Naive thymus-derived CD4-positive, alpha-beta T cell (primary cell): ENCODE results near the gene NTM. TPM values are rescaled to one million over a fixed set of nuclear protein-coding genes. Genes with fewer than 3 reads are reported as not detected.

Source experiments
- ATAC-seq: fragments of 150-1000 bp; cut with Tn5 transposase; 2 replicates; pipeline ENCODE4 v1.10.0; 2021; ENCODE audit warnings: mild to moderate bottlenecking, moderate library complexity
- CTCF ChIA-PET: fragments of 350-600 bp; sonication (Branson Sonifier 250); formaldehyde crosslinking; loops from one replicate; lab custom pipeline; 2021; ENCODE audit warnings: antibody characterized with exemption; lab: Charles Lee
- POLR2A ChIA-PET: fragments of 350-600 bp; sonication (Branson Sonifier 250); formaldehyde crosslinking; loops from one replicate; lab custom pipeline; 2021; ENCODE audit warnings: antibody characterized with exemption, inconsistent platforms; lab: Charles Lee
- DNase-seq, 9 donors: peaks; one replicate each; pipeline versions ENCODE4 v3.0.0 to v3.0.0-alpha.2; 2020 to 2022; ENCODE audit warnings: mixed read lengths in 1 of 9
- H3K27ac ChIP-seq: one replicate; pipeline ENCODE4 v1.7.0; 2013; ENCODE audit warnings: mild to moderate bottlenecking, low read depth, low read length, moderate library complexity
- H3K27me3 ChIP-seq, 2 donors: one replicate each; pipeline ENCODE4 v1.7.0; 2013; ENCODE audit warnings: low read length in 2 of 2, mild to moderate bottlenecking in 2 of 2, moderate library complexity in 2 of 2; ENCODE audit not compliant: control insufficient read depth in 2 of 2, insufficient read depth in 2 of 2
- H3K36me3 ChIP-seq, 3 experiments: 1 replicate in 2 of 3; 2 replicates in 1 of 3; pipeline ENCODE4 v1.7.0; 2013; ENCODE audit warnings: low read length in 3 of 3, mild to moderate bottlenecking in 3 of 3, moderate library complexity in 1 of 3; ENCODE audit not compliant: insufficient read depth in 3 of 3, control insufficient read depth in 2 of 3
- H3K4me1 ChIP-seq, 2 donors: one replicate each; pipeline ENCODE4 v1.7.0; 2013; ENCODE audit warnings: low read length in 2 of 2, mild to moderate bottlenecking in 2 of 2, moderate library complexity in 1 of 2; ENCODE audit not compliant: control insufficient read depth in 2 of 2, insufficient read depth in 2 of 2
- H3K4me3 ChIP-seq: 2 replicates; pipeline ENCODE4 v1.7.0; 2013; ENCODE audit warnings: mild to moderate bottlenecking, low read length
- H3K9me3 ChIP-seq, 3 experiments: 1 replicate in 2 of 3; 2 replicates in 1 of 3; pipeline ENCODE4 v1.7.0; 2013; ENCODE audit warnings: low read length in 3 of 3; ENCODE audit not compliant: control insufficient read depth in 2 of 3
- H3K27ac Mint-ChIP-seq, 9 donors: one replicate each; pipeline ENCODE4 v1.8.0; 2020 to 2022; ENCODE audit warnings: mixed read lengths in 9 of 9, mild to moderate bottlenecking in 8 of 9, moderate library complexity in 5 of 9, inconsistent platforms in 2 of 9
- H3K27me3 Mint-ChIP-seq, 5 donors: one replicate each; pipeline ENCODE4 v1.8.0; 2021 to 2022; ENCODE audit warnings: mixed read lengths in 5 of 5, mild to moderate bottlenecking in 1 of 5
- H3K36me3 Mint-ChIP-seq, 5 donors: one replicate each; pipeline ENCODE4 v1.8.0; 2020 to 2022; ENCODE audit warnings: mixed read lengths in 5 of 5, mild to moderate bottlenecking in 3 of 5, inconsistent platforms in 1 of 5
- H3K4me1 Mint-ChIP-seq, 7 donors: one replicate each; pipeline ENCODE4 v1.8.0; 2020 to 2022; ENCODE audit warnings: mixed read lengths in 7 of 7, mild to moderate bottlenecking in 3 of 7, inconsistent platforms in 1 of 7
- H3K4me3 Mint-ChIP-seq, 10 donors: one replicate each; pipeline ENCODE4 v1.8.0; 2020 to 2022; ENCODE audit warnings: mild to moderate bottlenecking in 10 of 10, mixed read lengths in 10 of 10, moderate library complexity in 6 of 10, inconsistent platforms in 2 of 10
- H3K9me3 Mint-ChIP-seq, 11 donors: one replicate each; pipeline ENCODE4 v1.8.0; 2020 to 2022; ENCODE audit warnings: mixed read lengths in 11 of 11, mild to moderate bottlenecking in 4 of 11, inconsistent platforms in 1 of 11, moderate library complexity in 1 of 11
- intact Hi-C, 2 donors: fragments of 100-400 bp; cut with micrococcal nuclease; formaldehyde crosslinking; loops; one replicate each; pipeline ENCODE4 v1.15.1; 2023
- polyA plus RNA-seq, 2 donors: library from polyadenylated mRNA; unstranded; fragments of 300-500 nt; fragmentation: Illumina TruSeq; gene quantifications; one replicate each; pipeline ENCODE4 v1.2.3, GENCODE V29; 2021
- total RNA-seq, 6 experiments: library from RNA in 5 of 6; stranded (reverse) in 5 of 6; gene quantifications; 1 replicate in 5 of 6; 2 replicates in 1 of 6; pipeline ENCODE4 v1.2.3 and lab custom pipeline; 2021 to 2026

NTM gene
- total and polyA plus RNA-seq, 7 experiments from 2014 or later, result not detected

DNA sequence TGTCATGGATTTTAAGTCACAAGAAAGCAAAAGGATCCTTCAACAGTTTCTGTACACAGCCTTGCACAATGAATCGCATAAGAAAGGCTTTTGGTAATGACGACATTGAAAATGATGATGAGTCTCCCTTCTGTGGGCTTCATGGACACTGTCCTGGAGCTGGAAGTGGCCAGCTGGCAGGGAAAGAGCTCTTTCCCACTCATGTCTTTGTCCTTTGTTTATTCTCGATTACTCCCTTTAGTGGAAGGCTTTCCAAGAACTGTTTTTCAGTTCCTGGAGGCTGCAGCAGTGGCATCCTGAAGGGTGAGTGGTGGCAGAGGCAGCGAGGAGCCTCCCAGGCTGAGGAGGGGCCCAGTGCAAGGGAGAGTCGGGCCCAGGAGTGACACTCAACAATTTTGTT is 505.2 kb downstream of the NTM start:
- Mint-ChIP-seq H3K4me1 (no peaks in the 10 kb centered on the region), H3K36me3 (no peaks in the 10 kb centered on the region), H3K4me3 (no peak overlapping the region), H3K27me3 (no peaks in the 10 kb centered on the region), H3K9me3 (peaks cover 0 to 6% (median 0%) of the 10 kb centered on the region in 11 donors), H3K27ac (no peak overlapping the region)
- ATAC-seq (no peak), DNase-seq (no peak)
- H3K36me3 ChIP-seq, result no peaks in the 10 kb centered on the region
- H3K27ac ChIP-seq, result no peak overlapping the region
- H3K4me1 ChIP-seq, result no peaks in the 10 kb centered on the region
- ChIA-PET POLR2A (no interaction called here), CTCF (no interaction called here)
- H3K27me3 ChIP-seq, result no peaks in the 10 kb centered on the region
- no peaks in the 10 kb centered on the region for H3K9me3 ChIP-seq
- no peak overlapping the region for H3K4me3 ChIP-seq
- intact Hi-C loops, result no loop called here

DNA sequence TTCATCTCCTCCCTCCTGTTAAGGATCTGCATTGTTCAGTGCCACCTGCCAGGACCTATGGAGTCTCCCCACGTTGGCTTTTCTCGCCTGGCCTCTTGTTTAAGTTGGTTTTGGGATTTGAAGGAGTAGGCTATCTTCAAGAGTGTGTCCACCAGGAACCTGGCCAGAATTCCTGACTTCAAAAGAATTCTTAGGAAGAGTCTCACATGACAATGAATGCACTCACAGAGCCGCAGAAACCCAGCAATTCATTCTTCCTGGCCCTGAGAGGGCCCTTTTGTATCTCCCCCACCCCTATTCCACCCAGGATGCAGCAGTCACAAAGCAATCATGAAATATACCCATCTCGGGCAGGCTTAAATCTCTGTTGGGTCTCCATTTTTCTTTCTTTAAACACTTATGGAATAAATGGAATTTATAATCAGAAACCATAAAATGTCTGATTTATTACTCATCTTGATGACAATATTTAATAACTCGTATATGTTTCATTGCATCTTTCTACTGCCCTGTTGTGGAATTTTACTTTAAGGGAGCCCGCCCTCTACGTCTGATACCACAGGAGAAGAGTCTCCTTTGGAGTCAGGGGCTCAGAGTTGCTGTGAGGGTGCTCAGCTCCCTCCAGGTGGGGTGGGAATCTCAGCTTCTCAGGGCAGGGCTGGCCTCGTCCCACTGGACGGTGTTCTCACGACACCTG is 507.0 kb downstream of the NTM start:
- peaks cover 0 to 11% (median 0%) of the 10 kb centered on the region in 11 donors for H3K9me3 Mint-ChIP-seq
- no peak overlapping the region for H3K27ac Mint-ChIP-seq
- ChIA-PET POLR2A (no interaction called here), CTCF (no interaction called here)
- Histone ChIP-seq H3K4me3 (no peak overlapping the region), H3K36me3 (no peaks in the 10 kb centered on the region), H3K9me3 (no peaks in the 10 kb centered on the region), H3K4me1 (no peaks in the 10 kb centered on the region), H3K27me3 (no peaks in the 10 kb centered on the region), H3K27ac (no peak overlapping the region)
- H3K36me3 Mint-ChIP-seq, result no peaks in the 10 kb centered on the region
- DNase-seq (no peak), ATAC-seq (no peak)
- H3K4me1 Mint-ChIP-seq, result no peaks in the 10 kb centered on the region
- H3K4me3 Mint-ChIP-seq, result no peak overlapping the region
- intact Hi-C loops, result no loop called here
- peaks cover 0 to 5% (median 0%) of the 10 kb centered on the region in 5 donors for H3K27me3 Mint-ChIP-seq

DNA sequence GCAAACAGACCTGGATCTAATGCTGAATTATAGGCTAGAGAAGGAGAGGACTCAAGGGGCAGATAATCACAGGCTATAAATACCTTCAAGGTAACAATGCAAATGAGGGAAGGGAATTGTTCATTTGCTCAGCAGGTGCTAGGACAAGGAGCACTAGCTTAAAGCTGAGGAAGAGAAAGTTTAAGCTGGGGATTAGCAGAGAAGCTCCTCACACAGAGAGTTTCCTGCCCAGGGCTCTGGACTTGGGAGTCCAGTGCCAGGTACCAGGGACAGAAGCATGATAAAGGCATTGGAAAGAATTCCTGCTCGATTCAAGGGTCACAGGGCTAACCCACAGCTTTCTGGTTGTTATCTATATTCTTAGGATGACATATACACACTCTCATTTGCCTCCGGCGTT is 509.9 kb downstream of the NTM start:
- H3K27ac ChIP-seq, result no peak overlapping the region
- Mint-ChIP-seq H3K9me3 (peaks cover 0 to 14% (median 0%) of the 10 kb centered on the region in 11 donors), H3K4me3 (no peak overlapping the region), H3K27ac (no peak overlapping the region), H3K4me1 (no peaks in the 10 kb centered on the region), H3K36me3 (no peaks in the 10 kb centered on the region), H3K27me3 (peaks cover 0 to 5% (median 0%) of the 10 kb centered on the region in 5 donors)
- no peak overlapping the region for H3K4me3 ChIP-seq
- DNase-seq, result no peak
- no peaks in the 10 kb centered on the region for H3K9me3 ChIP-seq
- no peak for ATAC-seq
- CTCF ChIA-PET, result no interaction called here
- intact Hi-C loops, result no loop called here
- H3K4me1 ChIP-seq, result no peaks in the 10 kb centered on the region
- no peaks in the 10 kb centered on the region for H3K36me3 ChIP-seq
- H3K27me3 ChIP-seq, result no peaks in the 10 kb centered on the region
- POLR2A ChIA-PET, result no interaction called here

DNA sequence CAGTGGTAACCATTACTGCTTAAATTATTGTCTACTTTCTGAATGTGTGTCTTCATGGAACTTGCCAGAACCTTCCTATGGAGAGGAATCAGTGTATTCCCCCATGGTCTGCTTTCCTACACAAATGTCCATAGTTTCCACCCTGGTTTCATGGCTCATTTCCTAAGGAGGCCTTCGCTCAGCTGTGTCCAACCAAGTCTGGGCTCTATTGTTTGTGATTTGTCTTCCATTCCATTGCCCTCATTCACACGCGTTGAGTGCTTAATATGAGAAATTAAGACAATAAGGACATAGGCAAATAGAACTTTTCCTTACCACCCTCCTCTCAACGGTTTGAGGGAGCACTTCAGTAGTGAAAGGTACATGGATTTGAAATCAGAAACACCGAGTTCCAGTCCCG is 510.6 kb downstream of the NTM start:
- Histone ChIP-seq H3K27me3 (no peaks in the 10 kb centered on the region), H3K27ac (no peak overlapping the region), H3K9me3 (no peaks in the 10 kb centered on the region), H3K4me1 (no peaks in the 10 kb centered on the region), H3K4me3 (no peak overlapping the region), H3K36me3 (no peaks in the 10 kb centered on the region)
- ATAC-seq (no peak), DNase-seq (no peak)
- Mint-ChIP-seq H3K27ac (no peak overlapping the region), H3K4me1 (no peaks in the 10 kb centered on the region), H3K27me3 (peaks cover 0 to 5% (median 0%) of the 10 kb centered on the region in 5 donors), H3K36me3 (no peaks in the 10 kb centered on the region), H3K9me3 (peaks cover 0 to 14% (median 0%) of the 10 kb centered on the region in 11 donors), H3K4me3 (no peak overlapping the region)
- ChIA-PET CTCF (no interaction called here), POLR2A (no interaction called here)
- intact Hi-C loops, result no loop called here

DNA sequence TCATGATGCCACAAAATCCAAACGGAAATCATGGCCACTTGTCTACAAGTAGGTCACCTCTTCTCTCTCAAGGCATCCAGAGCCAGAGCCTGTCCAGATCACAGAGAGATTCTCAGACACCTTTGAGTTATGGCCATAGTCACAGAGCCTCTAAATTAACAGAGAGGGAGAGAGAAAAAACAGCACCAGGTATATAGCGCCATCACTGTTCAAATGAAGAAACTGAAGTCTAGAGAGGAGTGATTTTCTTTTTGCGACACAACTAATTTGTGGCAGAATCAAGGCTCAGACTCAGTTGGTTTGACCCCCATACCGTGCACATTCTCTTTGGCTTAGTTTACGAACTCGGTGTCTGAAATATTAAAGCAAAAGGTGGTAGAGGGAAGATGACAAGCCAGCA is 512.9 kb downstream of the NTM start:
- CTCF ChIA-PET, result no interaction called here
- intact Hi-C loops, result no loop called here
- H3K4me1 Mint-ChIP-seq, result no peaks in the 10 kb centered on the region

DNA sequence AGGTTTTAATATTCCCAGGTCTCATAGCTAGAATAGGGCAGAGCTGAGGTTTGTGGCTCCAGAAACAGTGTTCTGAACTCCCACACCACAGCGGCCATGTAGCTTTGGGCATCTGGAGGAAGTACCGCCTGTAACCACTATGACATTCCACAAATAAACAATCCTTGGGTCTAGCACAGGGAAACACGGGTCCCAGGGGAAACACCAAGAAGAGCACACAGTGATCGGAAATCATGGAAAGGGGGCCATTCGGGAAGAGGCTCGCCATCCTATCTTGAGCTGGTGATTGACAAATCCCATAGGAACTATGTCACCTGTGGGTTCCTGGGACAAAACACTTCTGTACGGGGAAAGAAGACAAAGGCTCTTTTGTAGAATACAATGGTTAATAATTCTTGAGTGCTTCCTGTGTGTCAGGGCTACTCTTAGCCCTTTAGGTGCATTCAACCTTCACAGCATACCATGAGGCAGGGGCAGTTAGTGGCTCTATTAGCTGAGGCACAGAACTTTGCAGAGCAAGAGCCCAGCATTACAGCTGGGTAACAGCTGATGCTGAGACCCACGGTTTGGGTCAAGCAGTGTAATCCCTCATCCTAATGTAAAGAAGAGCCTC is 514.2 kb downstream of the NTM start:
- intact Hi-C loops, result no loop called here
- Mint-ChIP-seq H3K36me3 (no peaks in the 10 kb centered on the region), H3K4me3 (no peak overlapping the region), H3K4me1 (no peaks in the 10 kb centered on the region), H3K9me3 (peaks cover 0 to 14% (median 0%) of the 10 kb centered on the region in 11 donors), H3K27me3 (peaks cover 0 to 5% (median 0%) of the 10 kb centered on the region in 5 donors), H3K27ac (no peak overlapping the region)
- Histone ChIP-seq H3K4me1 (no peaks in the 10 kb centered on the region), H3K9me3 (no peaks in the 10 kb centered on the region), H3K4me3 (no peak overlapping the region), H3K27me3 (no peaks in the 10 kb centered on the region), H3K27ac (no peak overlapping the region), H3K36me3 (no peaks in the 10 kb centered on the region)
- ChIA-PET POLR2A (no interaction called here), CTCF (no interaction called here)
- DNase-seq, result no peak
- no peak for ATAC-seq

More for the DNA sequence above, 512.9 kb downstream of the NTM start:
- POLR2A ChIA-PET, result no interaction called here
- H3K4me3 ChIP-seq, result no peak overlapping the region
- no peak overlapping the region for H3K27ac ChIP-seq
- Mint-ChIP-seq H3K4me3 (no peak overlapping the region), H3K36me3 (no peaks in the 10 kb centered on the region), H3K27me3 (peaks cover 0 to 5% (median 0%) of the 10 kb centered on the region in 5 donors), H3K9me3 (peaks cover 0 to 14% (median 0%) of the 10 kb centered on the region in 11 donors), H3K27ac (no peak overlapping the region)
- H3K27me3 ChIP-seq, result no peaks in the 10 kb centered on the region
- no peaks in the 10 kb centered on the region for H3K36me3 ChIP-seq
- DNase-seq (no peak), ATAC-seq (no peak)
- H3K9me3 ChIP-seq, result no peaks in the 10 kb centered on the region
- no peaks in the 10 kb centered on the region for H3K4me1 ChIP-seq

DNA sequence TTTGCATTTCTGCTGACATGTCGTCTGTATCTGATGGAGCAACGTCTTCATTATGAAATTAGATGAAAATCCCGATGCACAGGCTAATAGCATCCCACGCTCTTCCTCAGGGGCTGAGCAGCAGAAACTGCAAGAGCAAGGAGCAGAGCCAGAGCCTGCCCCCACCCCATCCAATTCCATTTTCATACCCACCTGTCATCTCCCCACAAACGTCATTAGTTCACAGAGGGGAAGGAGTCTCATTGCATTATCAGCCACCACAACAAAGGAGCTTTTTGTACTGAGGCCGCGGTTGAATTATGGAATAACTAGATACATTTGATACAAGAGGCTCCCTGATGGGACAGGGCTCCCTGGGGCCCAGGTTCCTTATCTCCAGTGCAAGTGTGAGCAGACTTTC is 515.0 kb downstream of the NTM start:
- peaks cover 0 to 11% (median 0%) of the 10 kb centered on the region in 11 donors for H3K9me3 Mint-ChIP-seq
- peak overlapping the region in 1 of 9 donors; percentile 57 for H3K27ac Mint-ChIP-seq
- intact Hi-C loops, result no loop called here
- ChIA-PET CTCF (no interaction called here), POLR2A (no interaction called here)
- ATAC-seq (no peak), DNase-seq (no peak)
- Histone ChIP-seq H3K27ac (no peak overlapping the region), H3K4me1 (no peaks in the 10 kb centered on the region), H3K27me3 (no peaks in the 10 kb centered on the region), H3K4me3 (no peak overlapping the region), H3K36me3 (no peaks in the 10 kb centered on the region), H3K9me3 (no peaks in the 10 kb centered on the region)
- no peaks in the 10 kb centered on the region for H3K36me3 Mint-ChIP-seq
- peaks cover 0 to 5% (median 0%) of the 10 kb centered on the region in 5 donors for H3K27me3 Mint-ChIP-seq
- no peak overlapping the region for H3K4me3 Mint-ChIP-seq
- no peaks in the 10 kb centered on the region for H3K4me1 Mint-ChIP-seq
